RWPE2 (cell line): ENCODE measurements around the gene FAM210A.

Source experiments
- ATAC-seq: fragments of 200-7000 bp; cut with Tn5 transposase; 3 replicates; pipeline ENCODE4 v1.9.1; 2021; ENCODE audit warnings: low read depth
- DNase-seq: peaks from one replicate; pipeline ENCODE4 v3.0.0-alpha.2; 2020; ENCODE audit warnings: low spot score
- H3K27ac ChIP-seq: fragments of 450-650 bp; 2 replicates; pipeline ENCODE4 v1.5.1; 2017; ENCODE audit warnings: mild to moderate bottlenecking; ENCODE audit not compliant: poor library complexity, severe bottlenecking
- H3K27me3 ChIP-seq: fragments of 250-450 bp; sonication (Bioruptor Pico); 2 replicates; pipeline ENCODE4 v1.5.1; 2021; ENCODE audit warnings: mild to moderate bottlenecking, moderate library complexity; ENCODE audit not compliant: insufficient read depth, poor library complexity, severe bottlenecking
- H3K36me3 ChIP-seq: fragments of 250-450 bp; sonication (Bioruptor Pico); 2 replicates; pipeline ENCODE4 v1.5.1; 2020; ENCODE audit warnings: low read depth, mild to moderate bottlenecking, moderate library complexity
- H3K4me1 ChIP-seq: fragments of 250-450 bp; sonication (Bioruptor Pico); 2 replicates; pipeline ENCODE4 v1.5.1; 2021; ENCODE audit warnings: mild to moderate bottlenecking, moderate library complexity; ENCODE audit not compliant: insufficient read depth, poor library complexity, severe bottlenecking
- H3K4me3 ChIP-seq: fragments of 250-450 bp; sonication (Bioruptor Pico); 2 replicates; pipeline ENCODE4 v1.5.1; 2021; ENCODE audit warnings: mild to moderate bottlenecking, moderate library complexity; ENCODE audit not compliant: severe bottlenecking
- H3K9me3 ChIP-seq: fragments of 250-450 bp; sonication (Bioruptor Pico); 2 replicates; pipeline ENCODE4 v1.5.1; 2021; ENCODE audit warnings: mild to moderate bottlenecking, moderate library complexity; ENCODE audit not compliant: severe bottlenecking
- TF ChIP-seq, protein P1 (sequence below): fragments of 450-650 bp; IDR thresholded peaks from one replicate; pipeline ENCODE4 v1.5.1; 2017; ENCODE audit warnings: mild to moderate bottlenecking, moderate library complexity; ENCODE audit not compliant: poor library complexity, severe bottlenecking

Gene FAM210A

GRCh38 chr18:13676471-13676870 is 49.9 kb downstream of the FAM210A start:
- no peak for ATAC-seq
- H3K27ac ChIP-seq: peak overlapping the region; percentile 49
- TF ChIP-seq, protein P1, sequence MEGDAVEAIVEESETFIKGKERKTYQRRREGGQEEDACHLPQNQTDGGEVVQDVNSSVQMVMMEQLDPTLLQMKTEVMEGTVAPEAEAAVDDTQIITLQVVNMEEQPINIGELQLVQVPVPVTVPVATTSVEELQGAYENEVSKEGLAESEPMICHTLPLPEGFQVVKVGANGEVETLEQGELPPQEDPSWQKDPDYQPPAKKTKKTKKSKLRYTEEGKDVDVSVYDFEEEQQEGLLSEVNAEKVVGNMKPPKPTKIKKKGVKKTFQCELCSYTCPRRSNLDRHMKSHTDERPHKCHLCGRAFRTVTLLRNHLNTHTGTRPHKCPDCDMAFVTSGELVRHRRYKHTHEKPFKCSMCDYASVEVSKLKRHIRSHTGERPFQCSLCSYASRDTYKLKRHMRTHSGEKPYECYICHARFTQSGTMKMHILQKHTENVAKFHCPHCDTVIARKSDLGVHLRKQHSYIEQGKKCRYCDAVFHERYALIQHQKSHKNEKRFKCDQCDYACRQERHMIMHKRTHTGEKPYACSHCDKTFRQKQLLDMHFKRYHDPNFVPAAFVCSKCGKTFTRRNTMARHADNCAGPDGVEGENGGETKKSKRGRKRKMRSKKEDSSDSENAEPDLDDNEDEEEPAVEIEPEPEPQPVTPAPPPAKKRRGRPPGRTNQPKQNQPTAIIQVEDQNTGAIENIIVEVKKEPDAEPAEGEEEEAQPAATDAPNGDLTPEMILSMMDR: no peak

DNA sequence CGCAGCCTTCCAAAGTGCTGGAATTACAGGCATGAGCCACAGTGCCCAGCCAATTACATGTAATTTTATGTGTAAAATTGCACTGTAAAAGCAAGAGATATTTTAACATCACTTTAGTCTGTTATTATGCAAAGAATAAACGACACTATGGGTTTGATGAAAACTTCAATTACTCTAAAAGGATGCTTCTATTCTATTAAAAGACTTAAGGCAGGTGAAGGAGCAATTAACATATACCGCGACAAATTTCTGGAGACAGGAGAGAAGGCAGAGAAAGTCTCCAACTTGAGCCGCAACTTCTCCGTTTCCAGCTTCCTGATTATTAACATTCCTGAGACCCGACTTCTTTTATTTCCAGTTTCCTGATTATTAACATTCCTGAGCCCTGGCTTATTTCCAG is 53.7 kb downstream of the FAM210A start:
- ATAC-seq (no peak), DNase-seq (no peak)
- Histone ChIP-seq H3K27ac (peak overlapping the region; percentile 53), H3K4me1 (no peaks in the 10 kb centered on the region), H3K9me3 (no peaks in the 10 kb centered on the region), H3K4me3 (no peak overlapping the region), H3K27me3 (no peaks in the 10 kb centered on the region), H3K36me3 (peaks cover 42% of the 10 kb centered on the region)
- TF ChIP-seq, protein P1: no peak

More at GRCh38 chr18:13676471-13676870, 49.9 kb downstream of the FAM210A start:
- no peaks in the 10 kb centered on the region for H3K4me1 ChIP-seq
- H3K4me3 ChIP-seq: no peak overlapping the region
- DNase-seq: no peak
- no peaks in the 10 kb centered on the region for H3K27me3 ChIP-seq
- no peaks in the 10 kb centered on the region for H3K9me3 ChIP-seq
- H3K36me3 ChIP-seq: peaks cover 35% of the 10 kb centered on the region

- Histone ChIP-seq H3K4me1 (no peaks in the 10 kb centered on the region), H3K4me3 (no peak overlapping the region), H3K36me3 (peaks cover 24% of the 10 kb centered on the region), H3K27ac (no peak overlapping the region), H3K9me3 (no peaks in the 10 kb centered on the region), H3K27me3 (no peaks in the 10 kb centered on the region)
- no peak for ATAC-seq
- DNase-seq: no peak
- TF ChIP-seq, protein P1: no peak
These were observed 64.5 kb downstream of the FAM210A start for GRCh38 chr18:13661779-13662256.

GRCh38 chr18:13661051-13661778 is 65.1 kb downstream of the FAM210A start:
- no peaks in the 10 kb centered on the region for H3K4me1 ChIP-seq
- H3K27ac ChIP-seq: no peak overlapping the region
- no peak for DNase-seq
- peaks cover 18% of the 10 kb centered on the region for H3K36me3 ChIP-seq
- no peaks in the 10 kb centered on the region for H3K9me3 ChIP-seq
- TF ChIP-seq, protein P1: no peak
- no peak overlapping the region for H3K4me3 ChIP-seq
- ATAC-seq: no peak
- H3K27me3 ChIP-seq: no peaks in the 10 kb centered on the region

- Histone ChIP-seq H3K4me3 (no peak overlapping the region), H3K36me3 (peaks cover 11% of the 10 kb centered on the region), H3K27me3 (no peaks in the 10 kb centered on the region), H3K9me3 (no peaks in the 10 kb centered on the region), H3K4me1 (no peaks in the 10 kb centered on the region), H3K27ac (no peak overlapping the region)
- TF ChIP-seq, protein P1: no peak
- ATAC-seq (no peak), DNase-seq (no peak)
These were observed 65.8 kb downstream of the FAM210A start for GRCh38 chr18:13660510-13660909.
